GM12864 (cell line): ENCODE data around the gene PPP1R3D.
"Not testable (repeated sequence)": the region's sequence is repeated elsewhere in the genome, so short reads cannot be mapped to it uniquely, and the experiment has no call there.

Experiments used
- DNase-seq: peaks from one replicate; pipeline ENCODE4 v3.0.0-alpha.2; 2011; ENCODE audit warnings: low read depth
- H3K4me3 ChIP-seq: 2 replicates; pipeline ENCODE4 v1.5.1; 2011; ENCODE audit warnings: mild to moderate bottlenecking, low read depth, low read length, control low read depth
- CTCF ChIP-seq: IDR thresholded peaks from 2 replicates; pipeline ENCODE4 v1.5.1; 2011; ENCODE audit warnings: low read depth, mild to moderate bottlenecking, moderate library complexity, low read length, control low read depth, inconsistent platforms; ENCODE audit errors: missing control alignments

Gene PPP1R3D

GRCh38 chr20:59961423-59961822 lies 21.3 kb upstream of the PPP1R3D start:
- no peak overlapping the region for H3K4me3 ChIP-seq
- TF ChIP-seq CTCF = no peak
- no peak for DNase-seq

- no peak for TF ChIP-seq CTCF
- DNase-seq = no peak
- no peak overlapping the region for H3K4me3 ChIP-seq
These were observed 18.5 kb upstream of the PPP1R3D start for GRCh38 chr20:59958626-59959025.

GRCh38 chr20:59958123-59958522 lies 18.0 kb upstream of the PPP1R3D start, which contains the start of gene CDH26:
Gene CDH26, plus strand, starts transcription at chr20:59958423. Its CDS starts 304 bp downstream, at chr20:59958727.
- no peak within 1 kb of the TSS for H3K4me3 ChIP-seq
- TF ChIP-seq CTCF = no peak
- DNase-seq = no peak

GRCh38 chr20:59957568-59957967 lies 17.5 kb upstream of the PPP1R3D start:
- DNase-seq, H3K4me3 ChIP-seq: not testable (repeated sequence)

GRCh38 chr20:59955131-59955796 lies 15.2 kb upstream of the PPP1R3D start:
- H3K4me3 ChIP-seq = no peak overlapping the region
- TF ChIP-seq CTCF = peak; percentile 36
- DNase-seq = no peak

GRCh38 chr20:59954718-59955117 lies 14.6 kb upstream of the PPP1R3D start:
- TF ChIP-seq CTCF = no peak
- H3K4me3 ChIP-seq = no peak overlapping the region
- DNase-seq = no peak

GRCh38 chr20:59949911-59950310 lies 9.8 kb upstream of the PPP1R3D start:
- TF ChIP-seq CTCF = no peak

More at GRCh38 chr20:59949911-59950310, 9.8 kb upstream of the PPP1R3D start:
- no peak overlapping the region for H3K4me3 ChIP-seq
- DNase-seq = no peak
